ENCODE data around the gene STRN.
"Not testable (repeated sequence)": the region's sequence is repeated elsewhere in the genome, so short reads cannot be mapped to it uniquely, and the experiment has no call there.

STRN gene

DNA sequence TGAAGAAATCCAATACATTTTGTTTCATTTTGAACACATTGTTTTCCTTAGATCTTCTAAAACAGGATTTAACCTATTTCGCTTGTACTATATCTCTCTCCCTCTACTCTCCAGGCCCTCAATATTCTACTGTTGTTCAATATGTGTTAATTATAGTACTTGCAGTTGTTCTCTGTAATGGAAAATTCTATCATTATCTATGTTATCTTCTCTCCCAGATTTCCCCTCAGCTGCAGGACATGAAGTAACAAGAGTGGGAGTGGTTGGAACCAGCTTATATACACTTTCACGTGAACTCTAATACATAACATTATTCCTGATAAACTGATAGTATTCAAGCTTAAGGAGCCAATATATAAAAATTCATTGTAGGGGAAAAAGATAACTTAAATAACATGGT is 7.0 kb upstream of the STRN start:
- Mint-ChIP-seq H3K27ac (no peak overlapping the region), H3K4me1 (no peaks in the 10 kb centered on the region), H3K4me3 (no peak overlapping the region), H3K27me3 (no peaks in the 10 kb centered on the region), H3K36me3 (peaks cover 3% of the 10 kb centered on the region), H3K9me3 (no peaks in the 10 kb centered on the region)

DNA sequence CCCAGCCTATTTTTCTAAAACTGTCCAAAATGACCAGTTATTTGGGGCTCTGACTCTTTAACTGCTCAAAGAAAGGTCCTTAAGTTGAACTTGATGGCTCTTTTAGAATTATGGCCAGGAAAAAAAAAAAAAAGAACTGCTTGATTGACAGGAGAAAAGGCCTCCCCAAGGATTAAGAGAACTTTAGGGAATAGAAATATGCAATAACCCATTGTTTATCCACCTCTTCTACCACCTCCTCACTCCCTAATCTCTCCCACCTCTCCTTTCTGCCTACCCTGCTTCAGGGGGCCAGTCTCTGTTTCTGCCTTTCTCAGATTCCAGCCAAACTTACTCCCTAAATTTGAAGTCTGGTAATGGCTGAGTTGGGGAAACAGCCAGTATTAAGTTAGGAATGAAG is 5.7 kb upstream of the STRN start:
- Mint-ChIP-seq H3K4me3 (no peak overlapping the region), H3K9me3 (no peaks in the 10 kb centered on the region), H3K4me1 (peaks cover 8% of the 10 kb centered on the region), H3K27ac (no peak overlapping the region), H3K27me3 (no peaks in the 10 kb centered on the region), H3K36me3 (no peaks in the 10 kb centered on the region)

DNA sequence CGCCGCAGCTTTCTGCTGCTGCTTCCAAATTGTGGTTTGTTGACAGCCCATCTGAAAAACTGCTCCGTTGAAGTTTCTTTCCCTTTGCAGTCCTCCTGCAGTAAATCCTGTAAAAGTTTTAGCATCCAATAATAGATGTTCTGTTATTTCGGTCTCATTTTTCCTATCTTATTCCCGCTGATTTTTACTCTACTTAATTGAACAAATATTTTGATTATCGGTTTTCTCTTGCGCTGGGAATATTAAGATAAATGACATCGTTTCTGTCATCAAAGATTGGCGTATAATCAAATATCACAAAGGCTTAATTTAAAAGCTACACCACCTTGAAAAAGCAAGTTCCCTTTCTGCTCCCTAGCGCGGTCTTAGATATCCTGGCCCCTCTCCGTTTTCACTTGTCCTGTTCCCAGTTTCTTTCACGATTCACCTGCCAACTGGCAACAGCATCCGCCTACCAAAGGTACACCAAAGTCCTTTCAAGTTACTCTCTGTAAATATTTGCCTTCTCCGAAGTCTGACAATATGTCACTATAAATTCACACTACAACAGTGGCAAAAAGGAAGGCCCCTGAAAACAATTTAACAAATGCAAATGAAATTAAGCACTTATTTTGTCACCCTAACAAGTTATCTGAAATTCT is 1.0 kb upstream of the STRN start:
- no peaks in the 10 kb centered on the region for H3K36me3 Mint-ChIP-seq
- peaks cover 41% of the 10 kb centered on the region for H3K4me1 Mint-ChIP-seq
- H3K27me3 Mint-ChIP-seq: no peaks in the 10 kb centered on the region
- H3K9me3 Mint-ChIP-seq: no peaks in the 10 kb centered on the region
- peak overlapping the region; percentile 98 for H3K27ac Mint-ChIP-seq
- peak overlapping the region; percentile 93 for H3K4me3 Mint-ChIP-seq

DNA sequence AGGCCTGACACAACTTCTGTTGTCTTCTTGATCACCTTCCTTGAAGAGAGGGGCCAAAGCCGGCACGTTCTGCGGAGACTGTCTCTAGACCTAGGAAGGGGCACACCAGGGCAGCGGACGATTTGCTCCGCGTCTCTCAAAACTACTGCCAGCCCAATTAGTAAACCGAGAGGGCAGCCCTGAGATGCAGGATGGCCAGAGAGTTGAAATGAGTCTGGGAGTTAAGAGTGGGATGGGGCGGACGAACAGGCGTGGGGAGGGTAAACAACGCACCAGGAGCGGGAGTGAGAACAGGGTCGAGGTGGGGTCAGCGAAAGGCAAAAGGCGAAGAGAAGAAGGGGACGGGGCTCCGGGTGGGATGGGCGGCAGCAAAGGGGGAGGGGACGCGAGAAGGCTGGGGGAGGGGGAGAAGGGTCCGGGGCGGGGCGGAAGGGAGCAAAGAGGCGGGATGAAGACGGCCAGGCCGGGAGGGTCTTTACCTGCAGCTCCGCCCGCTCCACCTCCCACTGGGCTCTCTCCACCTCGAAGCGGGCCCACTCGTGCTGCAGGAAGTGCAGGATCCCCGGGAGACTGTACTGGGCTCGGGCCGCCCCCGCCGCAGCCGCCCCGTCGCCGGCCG is 476 bp downstream of the STRN start:
- Mint-ChIP-seq H3K36me3 (no peaks in the 10 kb centered on the region), H3K4me3 (peak overlapping the region; percentile 91), H3K27me3 (no peaks in the 10 kb centered on the region), H3K4me1 (peaks cover 53% of the 10 kb centered on the region), H3K27ac (peak overlapping the region; percentile 71), H3K9me3 (no peaks in the 10 kb centered on the region)

DNA sequence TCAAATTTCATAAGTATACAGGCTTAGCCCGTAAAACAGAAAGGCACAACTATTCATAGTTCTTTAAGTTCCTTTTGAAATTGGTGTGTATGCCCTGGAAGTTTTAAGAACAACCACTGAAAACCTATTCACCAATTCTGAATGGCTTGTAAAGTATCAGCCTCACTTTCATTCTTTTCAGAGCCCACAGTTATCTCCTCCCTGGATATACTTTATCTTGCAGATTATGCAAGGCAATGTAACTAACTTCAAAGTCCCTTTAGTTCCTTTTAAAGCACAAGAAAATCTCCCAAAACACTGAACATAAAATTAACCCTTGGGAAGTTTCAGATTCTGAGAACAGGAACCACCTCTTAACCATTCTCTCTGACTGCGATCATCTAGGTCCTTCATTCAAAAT is 1.1 kb downstream of the STRN start:
- H3K27me3 Mint-ChIP-seq: no peaks in the 10 kb centered on the region
- peak overlapping the region; percentile 71 for H3K27ac Mint-ChIP-seq
- no peaks in the 10 kb centered on the region for H3K36me3 Mint-ChIP-seq
- peaks cover 55% of the 10 kb centered on the region for H3K4me1 Mint-ChIP-seq
- H3K4me3 Mint-ChIP-seq: peak overlapping the region; percentile 91
- no peaks in the 10 kb centered on the region for H3K9me3 Mint-ChIP-seq

DNA sequence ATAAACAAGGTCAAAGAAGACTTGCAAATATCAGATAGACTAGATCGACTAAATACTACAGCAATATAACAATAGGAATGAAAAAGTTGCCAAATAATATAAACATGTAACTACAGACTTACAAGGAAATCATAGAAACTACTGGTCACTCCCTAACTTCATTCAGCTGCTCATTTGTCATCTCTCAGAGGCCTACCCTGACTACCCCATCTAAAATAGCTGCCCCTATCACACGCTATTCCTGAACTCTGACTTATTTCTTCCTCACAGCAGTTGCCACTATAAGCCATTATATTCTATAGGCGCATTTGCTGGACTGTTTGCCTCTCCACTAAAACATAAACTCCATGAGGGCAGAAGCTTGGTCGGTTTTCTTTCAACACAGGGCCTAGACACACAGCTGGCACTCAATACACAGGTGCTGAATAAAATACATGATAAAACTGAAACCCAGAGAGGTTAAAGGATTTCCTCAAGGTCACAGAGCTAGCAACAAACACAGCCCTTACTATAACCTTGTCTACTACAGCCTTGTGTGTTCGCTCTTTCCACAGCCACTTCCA is 1.8 kb downstream of the STRN start:
- Mint-ChIP-seq H3K27ac (no peak overlapping the region), H3K9me3 (no peaks in the 10 kb centered on the region), H3K4me1 (peaks cover 61% of the 10 kb centered on the region), H3K4me3 (peak overlapping the region; percentile 91), H3K36me3 (no peaks in the 10 kb centered on the region), H3K27me3 (no peaks in the 10 kb centered on the region)

DNA sequence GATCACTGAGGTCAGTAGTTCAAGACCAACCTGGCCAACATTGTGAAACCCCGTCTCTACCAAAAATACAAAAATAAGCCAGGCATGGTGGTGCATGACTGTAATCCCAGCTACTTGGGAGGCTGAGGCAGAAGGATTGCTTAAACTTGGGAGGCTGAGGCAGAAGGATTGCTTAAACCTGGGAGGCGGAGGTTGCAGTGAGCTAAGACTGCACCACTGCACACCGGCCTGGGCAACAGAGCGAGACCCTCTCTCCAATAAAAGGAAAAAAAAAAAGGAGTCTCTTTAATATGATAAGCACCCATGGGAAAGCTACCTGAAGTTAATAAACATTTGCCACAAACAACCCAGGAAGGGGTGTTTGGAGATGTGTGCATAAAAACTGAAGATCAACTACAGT is 2.6 kb downstream of the STRN start:
- H3K27me3 Mint-ChIP-seq: no peaks in the 10 kb centered on the region
- peaks cover 68% of the 10 kb centered on the region for H3K4me1 Mint-ChIP-seq
- no peaks in the 10 kb centered on the region for H3K36me3 Mint-ChIP-seq
- H3K4me3 Mint-ChIP-seq: peak overlapping the region; percentile 44
- no peaks in the 10 kb centered on the region for H3K9me3 Mint-ChIP-seq
- H3K27ac Mint-ChIP-seq: no peak overlapping the region

DNA sequence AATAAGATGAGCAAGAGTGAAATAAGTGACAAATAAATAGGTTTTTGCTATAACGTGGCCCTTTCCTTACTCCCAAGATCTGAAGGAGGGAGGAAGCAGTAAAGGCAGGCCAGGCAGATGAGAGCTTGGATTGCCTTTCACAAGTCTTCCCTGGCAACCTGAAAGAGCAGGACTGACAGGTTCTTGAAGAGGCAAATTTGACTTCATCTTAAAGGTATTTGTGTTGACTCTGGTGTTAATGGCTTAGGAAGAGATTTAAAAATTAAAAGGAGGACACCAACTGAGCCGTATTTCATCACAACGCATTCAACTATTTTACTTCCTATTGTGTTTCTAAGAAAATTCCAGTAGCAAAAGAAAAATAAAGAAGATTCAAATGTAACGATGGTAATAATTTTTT is 3.2 kb downstream of the STRN start:
- H3K4me3 Mint-ChIP-seq: no peak overlapping the region
- no peaks in the 10 kb centered on the region for H3K9me3 Mint-ChIP-seq
- H3K27ac Mint-ChIP-seq: no peak overlapping the region
- H3K36me3 Mint-ChIP-seq: peaks cover 3% of the 10 kb centered on the region
- H3K4me1 Mint-ChIP-seq: peaks cover 75% of the 10 kb centered on the region
- H3K27me3 Mint-ChIP-seq: no peaks in the 10 kb centered on the region

DNA sequence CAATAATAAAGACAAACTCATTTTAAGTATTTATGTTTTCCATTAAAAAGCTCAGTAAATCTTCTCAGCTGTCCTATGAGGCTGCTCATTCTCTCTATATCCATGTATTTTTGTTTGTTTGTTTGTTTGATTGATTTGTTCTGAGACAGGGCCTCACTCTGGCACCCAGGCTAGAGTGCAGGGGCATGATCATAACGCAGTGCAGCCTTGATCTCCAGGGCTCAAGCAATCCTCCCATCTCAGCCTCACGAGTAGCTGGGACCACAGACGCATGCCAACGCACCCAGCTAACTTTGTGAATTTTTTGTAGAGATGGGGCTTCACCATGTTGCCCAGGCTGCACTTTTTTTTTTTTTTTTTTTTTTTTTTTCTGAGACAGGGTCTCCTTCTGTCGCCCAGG is 5.6 kb downstream of the STRN start:
- peaks cover 67% of the 10 kb centered on the region for H3K4me1 Mint-ChIP-seq
- H3K4me3 Mint-ChIP-seq: no peak overlapping the region
- no peaks in the 10 kb centered on the region for H3K9me3 Mint-ChIP-seq
- no peak overlapping the region for H3K27ac Mint-ChIP-seq
- no peaks in the 10 kb centered on the region for H3K27me3 Mint-ChIP-seq
- peaks cover 3% of the 10 kb centered on the region for H3K36me3 Mint-ChIP-seq

DNA sequence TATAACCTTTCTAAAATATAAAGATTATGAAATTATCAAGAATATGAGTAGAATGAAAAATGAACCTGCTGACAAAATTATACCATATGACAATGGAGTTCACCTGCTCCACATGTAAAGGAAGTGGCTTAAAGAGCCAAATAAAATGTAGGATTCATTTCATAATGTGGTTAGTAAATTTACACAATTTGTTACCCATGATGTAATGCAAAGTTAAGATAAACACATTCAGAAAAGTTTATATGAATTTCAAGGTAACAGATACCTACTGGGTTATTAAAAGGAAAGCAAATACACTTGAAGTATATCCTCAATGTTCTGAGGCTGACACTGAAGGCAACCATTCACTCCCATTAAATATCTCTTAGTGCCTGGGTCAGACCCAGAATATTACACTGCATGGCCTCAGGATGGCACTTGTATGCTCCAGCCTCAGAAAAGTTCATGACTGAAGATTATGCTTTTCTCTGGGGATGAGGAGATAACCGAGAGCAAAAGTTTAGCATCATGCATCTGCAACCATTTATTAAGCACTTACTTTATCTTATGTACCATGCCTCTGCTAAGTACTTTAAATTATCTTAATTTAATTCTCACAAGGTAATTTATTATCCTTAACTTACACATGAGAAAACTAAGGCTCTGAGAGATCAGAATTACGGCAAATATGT is 6.2 kb downstream of the STRN start:
- Mint-ChIP-seq H3K4me3 (no peak overlapping the region), H3K4me1 (peaks cover 68% of the 10 kb centered on the region), H3K27ac (no peak overlapping the region), H3K27me3 (no peaks in the 10 kb centered on the region), H3K36me3 (peaks cover 3% of the 10 kb centered on the region), H3K9me3 (no peaks in the 10 kb centered on the region)

DNA sequence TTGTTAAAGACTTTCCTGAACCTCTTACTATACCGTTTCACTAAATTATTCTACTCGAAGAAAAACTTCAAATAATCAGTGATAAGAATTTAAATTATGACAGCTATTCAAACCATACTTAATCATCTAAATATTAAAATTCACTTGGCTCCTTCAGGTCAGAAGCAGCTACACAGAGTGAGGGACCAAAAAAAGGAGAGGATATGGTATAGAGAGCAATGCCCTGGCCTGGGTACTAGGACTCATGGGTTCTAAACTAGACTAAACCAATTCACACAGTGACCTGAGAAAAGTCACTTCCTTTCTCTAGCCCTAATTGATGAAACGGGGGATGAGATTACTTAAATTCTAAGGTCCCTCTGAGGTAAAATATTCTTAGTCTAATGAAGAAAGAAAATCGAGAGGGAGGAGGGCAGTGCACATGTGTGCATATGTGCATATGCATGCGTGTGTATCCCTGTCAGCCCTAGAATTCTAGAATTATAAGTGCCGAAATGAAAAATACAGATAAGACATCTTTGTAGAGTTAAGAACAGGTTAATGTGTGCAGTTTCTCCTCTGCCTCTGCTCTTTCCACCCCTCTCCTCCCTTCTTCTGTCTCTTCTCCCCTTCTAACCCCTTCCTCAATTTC is 11.2 kb downstream of the STRN start:
- H3K9me3 Mint-ChIP-seq: no peaks in the 10 kb centered on the region
- H3K27ac Mint-ChIP-seq: no peak overlapping the region
- no peaks in the 10 kb centered on the region for H3K27me3 Mint-ChIP-seq
- no peak overlapping the region for H3K4me3 Mint-ChIP-seq
- H3K4me1 Mint-ChIP-seq: peaks cover 56% of the 10 kb centered on the region
- peaks cover 5% of the 10 kb centered on the region for H3K36me3 Mint-ChIP-seq

DNA sequence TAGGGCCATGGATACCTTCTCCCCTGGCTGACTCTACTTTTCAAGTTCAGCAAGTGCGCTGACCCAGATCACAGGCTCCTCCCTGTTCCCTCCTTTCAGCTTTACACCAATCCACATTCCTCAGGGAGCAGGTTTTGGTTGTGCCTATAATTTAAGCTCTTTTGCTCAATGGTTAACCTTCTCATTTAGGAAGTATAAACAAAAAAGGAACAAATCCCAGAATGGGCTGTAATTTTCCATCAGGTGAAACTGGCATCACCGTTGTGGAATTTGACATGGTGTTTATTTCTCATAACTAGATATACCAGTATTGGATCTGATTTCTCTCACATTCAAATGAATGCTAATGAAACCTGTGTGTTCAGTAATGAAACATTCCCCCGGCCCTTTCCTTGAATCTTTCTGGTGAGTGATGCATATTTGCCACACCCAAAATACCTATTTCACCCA is 13.6 kb downstream of the STRN start:
- H3K9me3 Mint-ChIP-seq: no peaks in the 10 kb centered on the region
- no peak overlapping the region for H3K27ac Mint-ChIP-seq
- peaks cover 53% of the 10 kb centered on the region for H3K4me1 Mint-ChIP-seq
- no peaks in the 10 kb centered on the region for H3K27me3 Mint-ChIP-seq
- H3K36me3 Mint-ChIP-seq: peaks cover 10% of the 10 kb centered on the region
- no peak overlapping the region for H3K4me3 Mint-ChIP-seq

DNA sequence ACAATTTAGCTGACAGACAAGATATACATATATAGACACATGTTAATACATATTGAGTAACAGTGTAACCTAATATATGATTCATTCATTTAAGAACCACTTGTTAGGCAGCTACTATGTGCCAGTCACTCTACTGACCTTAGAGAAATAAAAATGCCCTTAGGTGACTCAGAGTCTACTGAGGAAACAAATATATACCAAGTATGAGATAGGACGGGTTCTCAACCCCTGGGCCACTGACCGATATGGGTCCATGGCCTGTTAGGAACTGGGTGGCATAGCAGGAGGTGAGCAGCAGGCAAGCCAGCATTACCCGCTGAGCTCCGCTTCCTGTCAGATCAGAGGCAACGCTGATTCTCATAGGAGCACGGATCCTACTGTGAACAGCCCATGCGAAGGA is 14.8 kb downstream of the STRN start:
- no peaks in the 10 kb centered on the region for H3K27me3 Mint-ChIP-seq
- H3K36me3 Mint-ChIP-seq: peaks cover 10% of the 10 kb centered on the region
- no peak overlapping the region for H3K27ac Mint-ChIP-seq
- H3K9me3 Mint-ChIP-seq: no peaks in the 10 kb centered on the region
- no peak overlapping the region for H3K4me3 Mint-ChIP-seq
- peaks cover 53% of the 10 kb centered on the region for H3K4me1 Mint-ChIP-seq

DNA sequence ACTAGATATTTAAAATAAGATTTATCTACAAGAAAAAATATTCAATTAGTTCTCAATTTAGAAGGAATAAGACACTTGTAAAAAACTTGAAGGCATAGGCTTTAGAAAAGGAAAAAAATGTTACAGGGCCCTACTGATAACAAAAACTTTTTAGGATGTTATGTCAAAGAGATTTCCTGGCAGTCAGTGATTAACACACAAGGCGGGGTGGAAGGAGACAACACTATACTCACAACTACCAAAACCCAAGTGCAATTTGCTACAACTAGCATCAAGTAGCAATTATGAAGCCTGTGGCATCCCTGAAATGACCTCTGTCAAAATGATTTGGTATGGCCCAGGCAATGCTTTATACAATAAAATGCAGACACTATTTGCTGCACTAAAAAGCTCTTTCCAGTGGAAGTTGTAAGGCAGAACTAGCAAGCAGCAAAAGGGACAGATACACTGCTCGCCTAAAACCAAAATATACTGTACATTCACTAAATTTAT is 15.3 kb downstream of the STRN start:
- H3K27me3 Mint-ChIP-seq: no peaks in the 10 kb centered on the region
- H3K4me3 Mint-ChIP-seq: no peak overlapping the region
- peaks cover 53% of the 10 kb centered on the region for H3K4me1 Mint-ChIP-seq
- no peak overlapping the region for H3K27ac Mint-ChIP-seq
- no peaks in the 10 kb centered on the region for H3K9me3 Mint-ChIP-seq
- H3K36me3 Mint-ChIP-seq: peaks cover 10% of the 10 kb centered on the region

DNA sequence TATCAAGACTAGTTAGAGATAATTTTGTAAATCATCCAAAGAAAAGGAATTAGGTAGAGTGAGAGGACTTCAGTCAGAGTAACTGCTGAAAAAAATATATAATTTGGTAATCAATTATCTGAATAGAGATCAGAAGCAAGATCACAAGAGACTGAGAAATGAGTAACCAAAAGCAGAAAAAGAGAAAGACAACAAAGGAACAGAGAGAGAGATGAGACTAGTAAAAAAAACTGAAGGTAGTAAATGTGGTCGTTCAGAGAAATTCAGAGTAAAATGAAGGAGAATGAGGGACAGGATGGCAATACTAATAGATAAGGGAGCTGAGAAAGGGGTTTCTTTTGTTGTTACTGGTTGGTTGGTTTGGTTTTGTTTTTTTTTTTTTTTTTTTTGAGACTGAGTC is 16.5 kb downstream of the STRN start:
- Mint-ChIP-seq H3K27me3 (no peaks in the 10 kb centered on the region), H3K9me3 (no peaks in the 10 kb centered on the region), H3K36me3 (peaks cover 10% of the 10 kb centered on the region), H3K4me1 (peaks cover 45% of the 10 kb centered on the region), H3K4me3 (no peak overlapping the region), H3K27ac (no peak overlapping the region)

DNA sequence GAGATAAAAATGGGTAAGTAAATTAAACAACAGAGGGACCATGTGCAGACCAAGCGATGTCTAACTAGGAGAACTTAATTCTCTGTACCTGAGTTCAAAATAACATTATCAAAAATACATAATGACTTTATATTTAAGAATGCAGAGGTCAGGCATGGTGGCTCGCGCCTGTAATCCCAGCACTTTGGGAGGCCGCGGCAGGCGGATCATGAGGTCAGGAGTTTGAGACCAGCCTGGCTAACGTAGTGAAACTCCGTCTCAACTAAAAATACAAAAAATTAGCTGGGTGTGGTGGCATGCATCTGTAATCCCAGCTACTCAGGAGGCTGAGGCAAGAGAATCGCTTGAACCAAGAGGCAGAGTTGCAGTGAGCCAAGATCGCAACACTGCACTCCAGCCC is 21.1 kb downstream of the STRN start:
- not testable (repeated sequence) for H3K27me3 Mint-ChIP-seq, H3K27ac Mint-ChIP-seq, H3K36me3 Mint-ChIP-seq, H3K9me3 Mint-ChIP-seq, H3K4me3 Mint-ChIP-seq
- H3K4me1 Mint-ChIP-seq: peaks cover 19% of the 10 kb centered on the region

Measured in activated naive CD4-positive, alpha-beta T cell treated with anti-CD3 and anti-CD28 coated beads, Interleukin-2, amount 50 U/mL, for 24 hours (primary cell).